Thymus (tissue), 14 donors: Measurements from ENCODE around the gene INSL3. TPM values are rescaled to one million over a fixed set of nuclear protein-coding genes. Genes with fewer than 3 reads are reported as not detected.

Source experiments
- DNase-seq, 9 donors: peaks; one replicate each; pipeline ENCODE4 v3.0.0-alpha.2; 2013; ENCODE audit warnings: low spot score in 9 of 9, low read depth in 6 of 9, missing footprints in 1 of 9
- H3K27ac ChIP-seq, 2 donors: one replicate each; pipeline ENCODE4 v1.5.1; 2013; ENCODE audit warnings: control low read depth in 1 of 2, low read depth in 1 of 2, low read length in 1 of 2, mild to moderate bottlenecking in 1 of 2, moderate library complexity in 1 of 2
- H3K27me3 ChIP-seq, 2 donors: one replicate each; pipeline ENCODE4 v1.5.1; 2013; ENCODE audit warnings: low read length in 1 of 2; ENCODE audit not compliant: control insufficient read depth in 2 of 2, insufficient read depth in 1 of 2
- H3K36me3 ChIP-seq, 2 donors: one replicate each; pipeline ENCODE4 v1.5.1; 2013; ENCODE audit warnings: low read length in 1 of 2, mild to moderate bottlenecking in 1 of 2, moderate library complexity in 1 of 2; ENCODE audit not compliant: control insufficient read depth in 2 of 2, insufficient read depth in 2 of 2
- H3K4me1 ChIP-seq, 2 donors: one replicate each; pipeline ENCODE4 v1.5.1; 2013; ENCODE audit warnings: low read length in 2 of 2; ENCODE audit not compliant: control insufficient read depth in 2 of 2, insufficient read depth in 2 of 2
- H3K4me3 ChIP-seq, 2 donors: one replicate each; pipeline ENCODE4 v1.5.1; 2013; ENCODE audit warnings: low read length in 2 of 2, control low read depth in 1 of 2, mild to moderate bottlenecking in 1 of 2
- H3K9me3 ChIP-seq, 2 donors: one replicate each; pipeline ENCODE4 v1.5.1; 2013; ENCODE audit warnings: low read length in 1 of 2, mild to moderate bottlenecking in 1 of 2; ENCODE audit not compliant: control insufficient read depth in 2 of 2, insufficient read depth in 1 of 2
- WGBS: extraction: QIAGEN DNeasy Blood & Tissue Kit; methylation state at CpG from one replicate; pipeline ENCODE4 v1.1.7; 2013; 5-methylcytosine and 5-hydroxymethylcytosine counted together
- long read RNA-seq, 10 donors: transcript quantifications; one replicate each; lab custom pipeline, GENCODE V29; 2026
- polyA plus RNA-seq: library from polyadenylated mRNA; stranded (reverse); fragments of 200-250 nt; gene quantifications from one replicate; pipeline ENCODE4 v1.2.3, GENCODE V29; 2013
- total RNA-seq: library from RNA; stranded (reverse); fragments of 120-200 nt; gene quantifications from one replicate; pipeline ENCODE4 v1.2.4, GENCODE V29; 2013
- donor health status: healthy.

Gene INSL3, protein sequence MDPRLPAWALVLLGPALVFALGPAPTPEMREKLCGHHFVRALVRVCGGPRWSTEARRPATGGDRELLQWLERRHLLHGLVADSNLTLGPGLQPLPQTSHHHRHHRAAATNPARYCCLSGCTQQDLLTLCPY
- total RNA-seq (0.33 TPM), polyA plus RNA-seq (2.1 TPM)
- long read RNA-seq, donor 1: 0 reads
- long read RNA-seq, donor 2: 0 reads
- long read RNA-seq, donor 3: 0 reads
- long read RNA-seq, donor 4: 0 reads
- long read RNA-seq, donor 5, partial matches to known transcripts: 0 of 1 reads
- long read RNA-seq, donor 5, other reads (novel, unspliced or antisense): 0 of 1 reads
- long read RNA-seq, donor 6: 0 reads
- long read RNA-seq, donor 7: 0 reads
- long read RNA-seq, donor 8: 0 reads
- long read RNA-seq, donor 9: 0 reads
- long read RNA-seq, donor 10: 0 reads

DNA sequence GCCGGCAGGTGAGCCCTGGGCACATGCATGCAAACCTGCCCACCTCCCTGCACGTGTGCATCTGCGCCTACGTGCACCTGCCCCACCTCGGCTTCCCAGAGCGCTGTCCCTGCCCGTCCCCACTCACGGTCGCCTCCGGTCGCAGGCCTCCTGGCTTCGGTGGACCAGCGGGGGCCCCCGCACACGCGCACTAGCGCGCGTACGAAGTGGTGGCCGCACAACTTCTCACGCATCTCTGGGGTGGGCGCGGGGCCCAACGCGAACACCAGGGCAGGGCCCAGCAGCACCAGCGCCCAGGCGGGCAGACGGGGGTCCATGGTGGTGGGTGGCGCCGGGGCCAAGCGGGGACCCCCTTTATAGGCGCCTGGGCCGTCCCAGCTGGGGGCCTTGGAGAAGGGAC, at the start of gene INSL3:
Gene INSL3, minus strand, starts transcription at position 330 of the 400 bp plus-strand sequence. Its CDS starts 13 bp downstream, at position 317.
- DNase-seq: no peak
- WGBS: 90% methylated on average over 34 of the region's 34 CpGs
- Histone ChIP-seq H3K9me3 (no peaks in the 10 kb centered on the region), H3K4me3 (no peak within 1 kb of the TSS), H3K27ac (no peak within 1 kb of the TSS), H3K27me3 (no peaks in the 10 kb centered on the region), H3K4me1 (no peaks in the 10 kb centered on the region), H3K36me3 (peaks cover 0 to 5% of the 10 kb centered on the region in 2 donors)

DNA sequence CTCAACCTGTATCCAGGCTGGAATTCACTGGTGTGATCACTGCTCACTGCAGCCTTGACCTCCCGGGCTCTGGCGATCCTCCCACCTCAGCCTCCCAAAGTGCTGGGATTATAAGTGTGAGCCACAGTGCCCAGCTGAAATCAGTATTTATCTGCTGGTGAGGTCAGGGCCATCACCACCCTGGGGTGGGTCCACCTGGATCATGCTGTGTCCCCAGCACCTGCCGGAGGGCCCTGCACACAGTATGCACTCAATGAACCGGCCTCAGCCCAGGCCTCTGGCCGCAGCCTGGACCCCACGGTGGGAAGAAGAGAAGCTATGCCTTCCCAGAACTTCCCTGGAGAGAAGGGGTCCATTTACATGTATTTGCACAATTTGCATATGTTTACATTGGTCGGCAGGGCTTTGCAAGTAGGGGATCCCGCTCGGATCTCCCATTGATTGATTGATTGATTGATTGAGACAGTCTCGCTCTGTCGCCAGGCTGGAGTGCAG, 47.8 kb upstream of the INSL3 start:
- no peak for DNase-seq
- H3K4me1 ChIP-seq: peaks cover 5 to 17% of the 10 kb centered on the region in 2 donors
- peaks cover 31 to 70% of the 10 kb centered on the region in 2 donors for H3K27me3 ChIP-seq
- peaks cover 0 to 8% of the 10 kb centered on the region in 2 donors for H3K9me3 ChIP-seq
- no peak overlapping the region for H3K4me3 ChIP-seq
- peaks cover 8 to 9% of the 10 kb centered on the region in 2 donors for H3K36me3 ChIP-seq
- 92% methylated on average over 11 of the region's 11 CpGs for WGBS
- H3K27ac ChIP-seq: no peak overlapping the region

DNA sequence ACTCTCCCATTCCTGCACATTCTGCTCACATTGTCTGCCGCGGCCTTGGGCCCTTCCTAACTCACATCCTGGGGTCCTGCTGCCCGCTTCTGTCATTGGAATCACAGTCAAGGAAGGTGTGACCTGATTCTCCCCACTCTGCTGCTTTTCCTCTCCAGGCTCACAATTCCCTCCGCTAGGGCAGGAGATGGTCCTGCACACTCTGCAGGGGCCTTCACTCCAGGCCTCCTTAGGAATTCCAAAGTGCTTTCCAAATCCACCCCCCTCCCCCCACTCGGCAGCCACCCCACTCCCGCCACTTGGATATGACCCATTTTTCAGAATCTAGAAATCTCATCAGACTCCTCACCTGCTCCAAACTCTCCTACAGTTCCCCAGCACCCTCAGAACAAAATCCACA, 47.4 kb upstream of the INSL3 start:
- Histone ChIP-seq H3K9me3 (peaks cover 0 to 4% of the 10 kb centered on the region in 2 donors), H3K27me3 (peaks cover 27 to 65% of the 10 kb centered on the region in 2 donors), H3K4me3 (no peak overlapping the region), H3K27ac (no peak overlapping the region), H3K4me1 (peaks cover 2 to 13% of the 10 kb centered on the region in 2 donors), H3K36me3 (peaks cover 13 to 14% of the 10 kb centered on the region in 2 donors)
- no peak for DNase-seq
- 95% methylated on average over 6 of the region's 6 CpGs for WGBS

DNA sequence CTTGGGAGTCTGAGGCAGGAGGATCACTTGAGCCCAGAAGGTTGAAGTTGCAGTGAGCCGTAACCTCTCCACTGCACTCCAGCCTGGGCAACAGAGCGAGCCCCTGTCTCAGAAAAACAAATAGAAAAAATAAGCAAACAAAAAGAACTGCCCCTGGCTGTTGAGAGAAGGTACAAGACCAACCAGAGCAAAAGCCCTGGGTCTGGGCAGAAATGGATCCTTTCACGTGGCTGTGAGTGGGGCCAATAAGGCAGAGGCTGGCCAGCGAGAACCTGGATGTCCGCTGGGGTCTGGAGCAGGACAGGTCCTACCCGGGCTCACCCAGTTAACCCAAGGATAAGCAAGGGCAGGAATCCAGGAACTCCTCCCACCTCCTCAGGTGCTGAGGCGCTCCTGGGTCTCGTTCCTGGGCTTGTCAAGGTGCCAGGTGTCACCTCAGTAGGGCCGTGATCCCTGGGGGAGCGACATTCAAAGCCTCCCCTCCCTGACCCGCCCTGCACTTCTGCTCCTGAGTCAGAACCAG, 45.7 kb upstream of the INSL3 start:
- H3K27me3 ChIP-seq: peaks cover 15 to 48% of the 10 kb centered on the region in 2 donors
- H3K4me1 ChIP-seq: no peaks in the 10 kb centered on the region
- no peak for DNase-seq
- H3K9me3 ChIP-seq: peaks cover 0 to 3% of the 10 kb centered on the region in 2 donors
- no peak overlapping the region for H3K27ac ChIP-seq
- no peak overlapping the region for H3K4me3 ChIP-seq
- WGBS: 94% methylated on average over 11 of the region's 11 CpGs
- peaks cover 30% of the 10 kb centered on the region in 2 donors for H3K36me3 ChIP-seq

DNA sequence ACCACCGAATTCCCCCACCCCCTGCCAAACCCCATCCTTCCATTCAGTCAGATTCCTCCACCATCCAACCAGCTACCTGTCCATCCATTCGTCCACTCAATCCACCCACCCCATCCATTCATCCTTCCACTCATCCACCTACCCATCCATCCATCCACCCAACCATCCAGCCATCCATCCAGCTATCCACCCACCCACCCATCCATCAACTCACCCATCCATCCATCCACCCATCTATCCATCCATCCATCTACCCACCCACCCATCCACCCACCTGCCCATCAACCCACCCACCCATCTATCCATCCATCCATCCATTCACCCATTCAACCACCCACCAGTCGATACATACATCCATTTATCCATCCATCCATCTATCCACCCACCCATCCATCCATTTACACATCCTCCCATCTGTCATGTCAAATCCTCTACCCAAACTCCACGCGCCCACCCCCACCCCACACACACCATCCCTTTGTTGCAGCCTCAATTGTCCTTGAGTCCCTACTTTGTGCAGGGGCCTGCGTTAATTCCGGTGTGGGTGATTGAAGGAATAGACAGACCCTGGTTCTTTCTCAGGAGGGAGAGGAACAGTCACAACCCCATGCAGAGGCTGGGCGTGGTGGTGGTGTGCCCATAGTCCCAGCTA, 45.1 kb upstream of the INSL3 start:
- peaks cover 11 to 42% of the 10 kb centered on the region in 2 donors for H3K27me3 ChIP-seq
- H3K27ac ChIP-seq: no peak overlapping the region
- peaks cover 1 to 5% of the 10 kb centered on the region in 2 donors for H3K4me1 ChIP-seq
- H3K36me3 ChIP-seq: peaks cover 35 to 36% of the 10 kb centered on the region in 2 donors
- H3K9me3 ChIP-seq: no peaks in the 10 kb centered on the region
- H3K4me3 ChIP-seq: no peak overlapping the region
- no peak for DNase-seq
- 95% methylated on average over 8 of the region's 8 CpGs for WGBS

DNA sequence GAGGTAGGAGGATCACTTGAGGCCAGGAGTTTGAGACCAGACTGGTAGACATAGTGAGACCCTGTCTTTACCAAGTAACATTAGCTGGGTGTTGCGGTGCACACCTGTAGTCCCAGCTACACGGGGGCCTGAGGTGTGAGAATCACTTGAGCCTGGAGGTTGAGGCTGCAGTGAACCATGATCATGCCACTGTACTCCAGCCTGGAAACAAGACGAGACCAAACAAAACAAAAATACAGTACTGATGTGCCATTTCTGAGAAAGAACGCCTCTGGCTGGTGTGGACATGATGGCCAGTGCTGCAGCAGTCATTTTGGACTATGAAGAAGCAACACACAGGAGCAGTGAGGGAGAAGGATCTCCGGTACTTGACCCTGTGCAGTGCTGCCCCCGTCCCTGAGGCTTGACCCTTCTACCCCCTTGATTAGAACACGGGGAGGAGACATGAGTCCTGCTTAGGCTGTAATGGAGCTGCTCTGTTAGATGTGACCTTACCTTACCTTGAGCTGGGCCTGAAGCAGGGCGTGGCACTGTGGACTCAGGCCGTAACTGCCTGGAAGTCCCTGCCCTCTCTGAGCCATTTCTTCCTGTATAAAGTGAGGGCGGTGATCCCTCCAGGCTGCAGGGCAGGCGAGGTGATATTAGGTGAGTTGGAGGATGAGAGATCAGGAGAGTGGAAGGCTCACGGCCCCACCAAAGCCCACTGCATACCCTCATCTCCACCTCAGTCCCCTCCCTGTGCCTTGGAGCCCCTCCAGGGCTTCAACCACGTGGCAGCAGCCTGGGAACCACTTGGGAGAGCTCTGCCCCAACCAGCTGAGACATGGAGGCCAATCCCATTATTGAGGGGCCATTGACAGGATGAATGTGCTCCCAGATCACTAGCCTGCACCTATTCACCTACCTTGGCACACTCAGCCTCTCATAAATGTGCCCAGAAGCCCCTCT, 44.3 kb upstream of the INSL3 start:
- Histone ChIP-seq H3K36me3 (peaks cover 40 to 43% of the 10 kb centered on the region in 2 donors), H3K9me3 (no peaks in the 10 kb centered on the region), H3K4me1 (peaks cover 7 to 13% of the 10 kb centered on the region in 2 donors), H3K27ac (no peak overlapping the region), H3K4me3 (no peak overlapping the region), H3K27me3 (peaks cover 3 to 34% of the 10 kb centered on the region in 2 donors)
- WGBS: 93% methylated on average over 13 of the region's 13 CpGs
- no peak for DNase-seq

DNA sequence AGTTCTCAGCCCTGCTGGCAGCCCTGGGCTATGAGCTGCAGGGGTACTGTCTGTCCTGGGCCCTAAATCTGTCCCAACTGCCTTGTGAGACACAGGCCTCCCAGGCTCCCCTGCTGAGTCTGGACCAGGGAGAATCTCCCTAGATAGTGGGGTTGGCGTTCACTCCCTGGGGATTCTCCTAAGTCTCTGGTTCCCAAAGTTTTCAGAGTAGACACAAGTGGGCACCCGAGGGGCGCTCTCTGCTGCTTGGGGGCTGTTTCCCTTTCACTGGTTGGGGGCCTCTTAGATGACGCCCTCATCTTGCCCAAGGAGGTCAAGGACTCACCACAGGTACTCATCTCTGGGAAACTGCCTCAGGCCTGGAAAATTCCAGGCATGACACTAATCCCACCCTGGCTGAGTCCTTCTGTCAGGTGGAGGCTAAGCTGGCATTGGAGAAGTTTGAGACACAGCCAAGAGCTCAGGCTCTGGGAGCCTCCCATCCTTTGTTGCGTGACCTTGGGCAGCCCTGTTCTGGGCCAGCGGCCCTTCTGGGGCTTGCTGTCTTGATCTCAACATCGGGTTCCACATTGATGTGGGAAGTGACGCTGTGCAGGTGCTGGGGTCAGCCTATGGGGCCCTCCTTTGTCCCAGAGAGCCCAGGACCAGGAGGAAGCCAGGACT, 42.3 kb upstream of the INSL3 start:
- Histone ChIP-seq H3K27ac (no peak overlapping the region), H3K36me3 (peaks cover 40 to 43% of the 10 kb centered on the region in 2 donors), H3K27me3 (peaks cover 0 to 14% of the 10 kb centered on the region in 2 donors), H3K4me1 (peaks cover 11 to 25% of the 10 kb centered on the region in 2 donors), H3K9me3 (no peaks in the 10 kb centered on the region), H3K4me3 (no peak overlapping the region)
- DNase-seq: no peak
- WGBS: 95% methylated on average over 8 of the region's 8 CpGs
